ENCODE measurements around the gene NCBP2.

GRCh38 chr3:196949285-196949619 is 6.9 kb upstream of the NCBP2 start:
- TF ChIP-seq POLR2A (IDR thresholded peaks at IDR 0.05) (no peak), CTCF (IDR thresholded peaks at IDR 0.05) (no peak)

Data from right lobe of liver (tissue), 4 donors.